GM12875 (cell line): ENCODE measurements around the gene DST.

Experiments used
- H3K4me3 ChIP-seq: one replicate; pipeline ENCODE4 v1.5.1; 2011; ENCODE audit warnings: low read depth, low read length, control low read depth
- TF ChIP-seq, protein P1 (sequence below): IDR thresholded peaks from 2 replicates; pipeline ENCODE4 v1.5.1; 2011; ENCODE audit warnings: low read depth, mild to moderate bottlenecking, control low read depth, inconsistent platforms, low read length, moderate library complexity, borderline replicate concordance; ENCODE audit not compliant: insufficient read depth

The DST gene

DNA sequence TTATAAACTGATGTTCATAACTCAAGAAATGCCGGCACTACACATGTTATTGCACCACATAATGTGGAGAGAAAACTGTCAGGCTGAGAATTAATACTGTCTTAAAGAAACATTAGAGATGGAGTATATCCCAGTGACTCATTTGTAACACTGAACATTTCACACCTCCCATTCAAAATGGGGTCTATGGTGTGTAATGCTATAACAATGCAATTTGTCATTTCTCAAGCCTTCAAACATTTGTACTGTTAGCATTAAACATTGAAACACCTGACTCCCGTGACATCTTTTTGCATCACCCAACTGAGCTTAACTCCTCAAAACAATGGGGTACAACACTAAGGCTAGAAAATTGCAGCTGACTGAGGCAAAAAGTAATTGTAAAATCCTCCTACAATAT lies 151.7 kb downstream of the DST start:
- no peak overlapping the region for H3K4me3 ChIP-seq
- TF ChIP-seq, protein P1, sequence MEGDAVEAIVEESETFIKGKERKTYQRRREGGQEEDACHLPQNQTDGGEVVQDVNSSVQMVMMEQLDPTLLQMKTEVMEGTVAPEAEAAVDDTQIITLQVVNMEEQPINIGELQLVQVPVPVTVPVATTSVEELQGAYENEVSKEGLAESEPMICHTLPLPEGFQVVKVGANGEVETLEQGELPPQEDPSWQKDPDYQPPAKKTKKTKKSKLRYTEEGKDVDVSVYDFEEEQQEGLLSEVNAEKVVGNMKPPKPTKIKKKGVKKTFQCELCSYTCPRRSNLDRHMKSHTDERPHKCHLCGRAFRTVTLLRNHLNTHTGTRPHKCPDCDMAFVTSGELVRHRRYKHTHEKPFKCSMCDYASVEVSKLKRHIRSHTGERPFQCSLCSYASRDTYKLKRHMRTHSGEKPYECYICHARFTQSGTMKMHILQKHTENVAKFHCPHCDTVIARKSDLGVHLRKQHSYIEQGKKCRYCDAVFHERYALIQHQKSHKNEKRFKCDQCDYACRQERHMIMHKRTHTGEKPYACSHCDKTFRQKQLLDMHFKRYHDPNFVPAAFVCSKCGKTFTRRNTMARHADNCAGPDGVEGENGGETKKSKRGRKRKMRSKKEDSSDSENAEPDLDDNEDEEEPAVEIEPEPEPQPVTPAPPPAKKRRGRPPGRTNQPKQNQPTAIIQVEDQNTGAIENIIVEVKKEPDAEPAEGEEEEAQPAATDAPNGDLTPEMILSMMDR: no peak

DNA sequence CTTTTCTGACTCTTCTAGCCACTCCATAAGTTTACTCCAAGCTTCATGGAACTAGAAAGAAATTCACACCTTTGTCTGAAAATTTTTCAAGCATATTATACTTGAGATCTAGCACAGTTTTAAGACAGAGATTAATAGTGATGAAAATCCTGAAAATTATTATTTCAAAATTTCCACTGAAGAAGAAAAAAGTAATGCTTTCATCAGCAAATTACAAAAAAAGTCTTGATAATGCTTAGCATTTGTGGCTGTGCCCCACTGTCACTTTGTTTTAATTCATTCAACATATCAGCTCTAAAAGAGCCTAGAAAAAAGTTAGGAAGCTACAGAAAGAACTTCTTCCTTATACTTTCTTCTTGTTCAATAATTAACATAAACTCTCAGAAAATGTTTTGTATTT lies 153.1 kb downstream of the DST start:
- no peak overlapping the region for H3K4me3 ChIP-seq
- TF ChIP-seq, protein P1: no peak

DNA sequence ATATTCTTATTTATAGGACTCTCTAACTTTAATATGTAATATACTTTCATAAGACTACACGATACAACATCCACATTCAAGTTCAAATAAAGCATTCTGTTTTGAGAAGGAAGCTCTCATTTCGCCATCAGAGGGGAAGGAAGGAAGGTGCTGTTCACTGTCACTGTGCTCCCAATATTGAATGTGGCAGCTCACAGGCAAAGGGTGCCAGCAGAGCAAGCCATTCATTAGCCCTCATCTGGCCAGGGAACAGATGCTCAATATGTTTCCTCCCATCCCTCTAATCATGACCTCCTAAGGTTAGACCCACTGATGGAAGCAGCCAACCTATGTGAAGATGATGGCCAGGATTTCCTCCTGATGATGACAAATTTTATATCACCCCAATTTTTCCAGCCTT lies 154.4 kb downstream of the DST start:
- H3K4me3 ChIP-seq: no peak overlapping the region
- TF ChIP-seq, protein P1: no peak

DNA sequence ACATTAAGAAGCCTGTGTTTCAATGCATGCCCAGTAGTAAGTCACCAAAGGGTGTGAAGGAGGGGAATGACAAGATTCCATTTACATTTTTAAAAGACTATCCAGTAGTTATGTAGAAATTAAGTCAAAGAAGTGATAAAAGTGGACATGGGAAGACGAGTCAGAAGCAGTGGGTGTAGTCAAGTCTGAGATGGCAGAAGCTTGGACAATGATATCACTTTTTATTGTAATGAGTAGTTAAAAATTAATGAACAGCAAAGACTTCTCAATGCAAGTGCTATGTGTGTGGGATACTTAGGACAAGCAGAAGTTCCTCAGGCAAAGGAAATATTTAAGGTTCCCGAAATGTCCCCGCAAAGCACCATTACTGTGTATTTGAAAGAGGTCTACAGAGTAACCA lies 156.0 kb downstream of the DST start:
- no peak overlapping the region for H3K4me3 ChIP-seq
- TF ChIP-seq, protein P1: no peak

DNA sequence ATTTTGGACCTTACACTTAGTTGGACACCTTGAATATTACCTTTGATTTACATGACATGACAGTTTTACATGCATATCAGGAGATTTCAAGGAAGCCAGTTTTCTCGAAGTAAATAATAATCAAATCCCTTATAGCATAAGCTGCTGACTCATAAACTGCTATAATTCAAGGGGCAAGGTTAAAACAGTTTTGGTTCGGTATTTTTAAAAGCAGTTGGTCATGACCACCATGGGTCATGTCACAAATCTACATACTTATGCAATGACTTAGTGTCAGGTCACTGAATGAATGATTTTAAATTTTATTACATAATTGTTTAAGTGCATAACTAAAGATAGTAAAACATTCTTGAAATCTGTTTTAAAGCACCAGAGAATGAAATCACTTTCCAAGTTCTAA lies 158.0 kb downstream of the DST start:
- TF ChIP-seq, protein P1: no peak
- no peak overlapping the region for H3K4me3 ChIP-seq

DNA sequence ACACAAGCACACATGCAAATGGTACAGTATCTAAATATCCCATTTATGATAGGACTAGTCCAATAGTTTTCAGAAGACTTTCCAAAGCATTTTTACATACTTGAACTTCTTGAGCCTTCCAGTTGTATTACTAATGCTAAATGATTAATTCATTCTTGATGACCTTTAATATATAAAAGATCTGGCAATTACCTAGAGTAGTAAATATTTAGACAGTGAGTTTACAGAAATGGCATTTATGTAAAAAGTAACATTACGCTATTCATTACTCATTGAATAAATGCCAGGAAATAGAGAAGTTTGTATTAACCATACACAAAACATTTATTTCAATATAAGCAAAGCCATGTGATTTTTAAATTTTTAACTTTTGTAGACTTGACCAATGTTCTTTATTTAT lies 158.8 kb downstream of the DST start:
- H3K4me3 ChIP-seq: no peak overlapping the region
- TF ChIP-seq, protein P1: no peak

DNA sequence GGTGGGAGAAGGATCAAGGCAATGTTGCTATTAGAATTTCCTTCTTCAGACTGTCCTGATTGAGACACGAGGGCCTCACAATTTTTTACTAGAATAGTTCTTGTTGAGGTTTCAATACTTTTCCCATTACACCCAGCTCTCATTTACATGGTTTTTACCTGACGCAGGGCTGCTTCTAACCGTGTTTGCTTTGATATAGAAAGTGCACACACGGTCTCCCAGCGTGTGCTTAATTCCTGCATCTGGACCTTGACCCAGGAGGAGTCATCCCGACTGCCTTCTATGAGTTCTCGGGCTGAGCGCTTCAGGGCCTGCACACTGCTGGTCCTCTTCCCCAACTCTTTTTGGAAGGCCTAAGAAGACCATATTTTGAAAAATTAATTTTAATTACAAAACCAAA lies 160.2 kb downstream of the DST start:
- TF ChIP-seq, protein P1: no peak

More for the DNA sequence above, 160.2 kb downstream of the DST start:
- no peak overlapping the region for H3K4me3 ChIP-seq
